ENCODE results near the gene ZNF580. TPM values are rescaled to one million over a fixed set of nuclear protein-coding genes. Genes with fewer than 3 reads are reported as not detected.

Gene ZNF580
- total RNA-seq, 2 donors from 2014 or later: 15.3 to 26.2 TPM

DNA sequence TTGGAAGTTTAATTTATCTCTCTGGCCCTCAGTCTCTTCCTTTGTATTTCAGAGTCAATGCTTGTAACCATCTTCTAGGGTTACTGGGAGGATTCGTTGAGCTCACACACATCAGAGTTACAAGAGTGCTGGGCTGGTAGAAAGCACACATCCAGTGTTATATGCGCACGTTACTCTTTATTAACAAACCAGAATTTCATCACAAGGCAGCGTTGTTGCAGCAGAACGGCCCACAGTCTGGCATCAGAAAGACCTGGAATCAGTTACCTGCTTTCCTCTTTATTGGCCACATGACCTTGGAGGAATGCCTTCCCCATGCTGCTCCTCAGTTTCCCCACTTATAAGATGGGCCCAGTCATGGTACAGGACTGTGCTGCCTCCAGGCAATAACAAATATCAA is 31.5 kb upstream of the ZNF580 start:
- Histone ChIP-seq H3K9me3 (no peaks in the 10 kb centered on the region), H3K4me3 (no peak overlapping the region), H3K27me3 (no peaks in the 10 kb centered on the region), H3K36me3 (peaks cover 26% of the 10 kb centered on the region), H3K27ac (peak overlapping the region in 1 of 2 donors; percentile 23), H3K4me1 (peaks cover 0 to 61% of the 10 kb centered on the region in 2 donors)
- TF ChIP-seq, protein P1, sequence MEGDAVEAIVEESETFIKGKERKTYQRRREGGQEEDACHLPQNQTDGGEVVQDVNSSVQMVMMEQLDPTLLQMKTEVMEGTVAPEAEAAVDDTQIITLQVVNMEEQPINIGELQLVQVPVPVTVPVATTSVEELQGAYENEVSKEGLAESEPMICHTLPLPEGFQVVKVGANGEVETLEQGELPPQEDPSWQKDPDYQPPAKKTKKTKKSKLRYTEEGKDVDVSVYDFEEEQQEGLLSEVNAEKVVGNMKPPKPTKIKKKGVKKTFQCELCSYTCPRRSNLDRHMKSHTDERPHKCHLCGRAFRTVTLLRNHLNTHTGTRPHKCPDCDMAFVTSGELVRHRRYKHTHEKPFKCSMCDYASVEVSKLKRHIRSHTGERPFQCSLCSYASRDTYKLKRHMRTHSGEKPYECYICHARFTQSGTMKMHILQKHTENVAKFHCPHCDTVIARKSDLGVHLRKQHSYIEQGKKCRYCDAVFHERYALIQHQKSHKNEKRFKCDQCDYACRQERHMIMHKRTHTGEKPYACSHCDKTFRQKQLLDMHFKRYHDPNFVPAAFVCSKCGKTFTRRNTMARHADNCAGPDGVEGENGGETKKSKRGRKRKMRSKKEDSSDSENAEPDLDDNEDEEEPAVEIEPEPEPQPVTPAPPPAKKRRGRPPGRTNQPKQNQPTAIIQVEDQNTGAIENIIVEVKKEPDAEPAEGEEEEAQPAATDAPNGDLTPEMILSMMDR (IDR thresholded peaks at IDR 0.05): no peak
- DNase-seq (ENCODE audit: low spot score): no peak

DNA sequence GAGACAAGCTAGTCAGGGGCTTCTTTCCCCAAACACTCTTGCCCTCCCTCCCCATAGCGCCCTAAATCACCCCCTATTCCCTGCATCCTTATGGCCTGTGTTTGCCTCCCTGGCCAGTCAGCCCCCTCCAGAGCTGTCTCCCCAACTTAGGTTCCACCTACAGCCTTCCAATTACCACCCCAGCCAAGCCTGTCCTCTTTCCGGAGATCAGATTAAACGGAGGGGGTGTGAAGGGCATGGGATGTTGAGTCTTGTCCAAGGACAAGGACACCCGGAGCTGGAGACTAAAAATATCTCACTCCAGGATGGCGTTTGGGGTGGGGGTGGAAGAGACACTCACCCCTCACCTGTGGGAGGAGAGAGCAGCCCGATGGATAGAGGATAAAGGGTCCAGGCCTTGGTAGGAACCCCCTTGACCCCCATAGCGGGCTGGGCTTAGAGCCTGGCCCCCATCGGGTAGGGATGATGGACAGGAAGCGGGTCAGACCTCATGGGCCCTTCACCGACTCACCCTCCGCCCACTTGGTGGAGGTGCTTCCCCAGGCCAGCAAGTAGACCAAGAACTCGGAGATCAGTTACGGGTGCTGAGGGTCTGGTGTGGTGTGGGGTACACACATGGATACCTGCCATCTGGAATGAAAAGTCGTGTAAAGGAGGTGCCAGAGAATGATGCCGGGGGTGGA is 29.4 kb upstream of the ZNF580 start:
- TF ChIP-seq, protein P1 (IDR thresholded peaks at IDR 0.05): no peak
- H3K27me3 ChIP-seq: no peaks in the 10 kb centered on the region
- peaks cover 0 to 48% of the 10 kb centered on the region in 2 donors for H3K4me1 ChIP-seq
- H3K27ac ChIP-seq: peak overlapping the region; percentile 68 to 92
- DNase-seq (ENCODE audit: low spot score): no peak
- H3K4me3 ChIP-seq: peak overlapping the region in 1 of 2 donors; percentile 11
- no peaks in the 10 kb centered on the region for H3K9me3 ChIP-seq
- H3K36me3 ChIP-seq: peaks cover 38% of the 10 kb centered on the region

DNA sequence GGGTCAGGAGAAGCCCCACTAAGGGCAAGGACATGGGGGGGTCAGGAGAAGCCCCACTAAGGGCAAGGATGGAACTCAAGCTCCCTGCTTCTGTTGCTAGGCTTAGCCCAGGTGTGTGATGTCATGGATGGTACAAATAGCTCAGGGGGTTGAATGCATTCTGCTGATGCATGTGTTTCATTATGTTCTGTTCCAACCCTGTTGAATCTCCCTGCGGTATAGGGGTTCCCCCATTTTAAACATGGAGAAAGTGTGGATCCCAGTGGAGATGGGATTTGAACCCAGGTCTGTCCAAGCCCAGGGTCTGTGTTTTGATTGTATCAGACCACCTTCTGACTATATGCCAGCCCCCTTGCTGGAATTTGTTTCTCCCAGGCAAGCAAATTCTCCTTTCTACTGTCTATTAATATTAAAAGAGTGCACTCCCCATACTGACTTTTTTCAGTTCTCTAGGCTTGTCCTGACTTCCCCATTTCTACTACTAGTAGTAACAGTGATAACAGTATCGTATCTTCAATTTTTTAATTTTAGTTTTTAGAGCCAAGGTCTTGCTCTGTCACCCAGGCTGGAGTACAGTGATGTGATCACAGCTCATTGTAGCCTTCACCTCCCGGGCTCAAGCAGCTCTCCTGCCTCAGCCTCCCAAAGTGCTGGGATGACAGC is 28.7 kb upstream of the ZNF580 start:
- Histone ChIP-seq H3K4me3 (no peak overlapping the region), H3K4me1 (peaks cover 0 to 41% of the 10 kb centered on the region in 2 donors), H3K36me3 (peaks cover 38% of the 10 kb centered on the region)

DNA sequence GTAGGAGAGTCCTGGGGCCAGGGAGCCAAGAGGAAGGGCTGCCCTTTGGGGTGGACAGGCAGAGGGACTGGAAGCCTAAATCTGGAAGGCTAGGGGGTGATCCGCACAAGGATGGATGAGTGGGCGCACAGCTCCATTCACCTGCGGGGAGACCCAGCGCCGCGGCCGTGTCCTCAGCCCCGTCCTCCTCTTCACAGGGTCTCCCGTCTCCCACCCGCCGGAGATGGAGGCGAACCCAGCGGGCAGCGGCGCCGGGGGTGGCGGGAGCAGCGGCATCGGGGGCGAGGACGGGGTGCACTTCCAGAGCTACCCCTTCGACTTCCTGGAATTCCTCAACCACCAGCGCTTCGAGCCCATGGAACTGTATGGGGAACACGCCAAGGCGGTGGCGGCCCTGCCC is 27.4 kb upstream of the ZNF580 start:
- Histone ChIP-seq H3K4me3 (no peak overlapping the region), H3K9me3 (no peaks in the 10 kb centered on the region), H3K27me3 (no peaks in the 10 kb centered on the region), H3K36me3 (peaks cover 48% of the 10 kb centered on the region), H3K4me1 (peaks cover 0 to 40% of the 10 kb centered on the region in 2 donors), H3K27ac (peak overlapping the region; percentile 68 to 92)
- TF ChIP-seq, protein P1 (IDR thresholded peaks at IDR 0.05): no peak
- DNase-seq (ENCODE audit: low spot score): no peak

More for the DNA sequence above, 28.7 kb upstream of the ZNF580 start:
- peak overlapping the region; percentile 68 to 92 for H3K27ac ChIP-seq
- H3K27me3 ChIP-seq: no peaks in the 10 kb centered on the region
- TF ChIP-seq, protein P1 (IDR thresholded peaks at IDR 0.05): no peak
- no peaks in the 10 kb centered on the region for H3K9me3 ChIP-seq
- DNase-seq (ENCODE audit: low spot score): no peak

DNA sequence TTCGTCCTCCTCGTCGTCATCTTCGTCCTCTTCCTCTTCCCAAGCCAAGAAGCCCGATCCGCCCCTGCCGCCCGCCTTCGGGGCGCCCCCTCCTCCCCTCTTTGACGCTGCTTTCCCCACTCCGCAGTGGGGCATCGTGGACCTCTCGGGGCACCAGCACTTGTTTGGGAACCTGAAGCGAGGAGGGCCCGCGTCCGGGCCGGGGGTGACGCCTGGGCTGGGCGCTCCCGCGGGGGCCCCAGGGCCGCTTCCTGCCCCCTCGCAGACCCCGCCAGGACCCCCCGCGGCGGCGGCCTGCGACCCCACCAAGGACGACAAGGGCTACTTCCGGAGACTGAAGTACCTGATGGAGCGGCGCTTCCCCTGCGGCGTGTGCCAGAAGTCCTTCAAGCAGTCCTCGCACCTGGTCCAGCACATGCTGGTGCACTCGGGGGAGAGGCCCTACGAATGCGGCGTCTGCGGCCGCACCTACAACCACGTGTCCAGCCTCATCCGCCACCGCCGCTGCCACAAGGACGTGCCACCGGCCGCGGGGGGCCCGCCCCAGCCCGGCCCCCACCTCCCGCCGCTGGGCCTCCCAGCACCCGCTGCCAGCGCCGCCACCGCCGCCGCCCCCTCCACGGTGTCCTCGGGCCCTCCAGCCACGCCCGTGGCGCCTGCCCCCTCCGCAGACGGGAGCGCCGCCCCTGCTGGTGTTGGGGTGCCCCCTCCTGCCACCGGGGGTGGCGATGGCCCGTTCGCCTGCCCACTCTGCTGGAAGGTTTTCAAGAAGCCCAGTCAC is 26.7 kb upstream of the ZNF580 start:
- Histone ChIP-seq H3K9me3 (no peaks in the 10 kb centered on the region), H3K27ac (no peak overlapping the region), H3K4me1 (peaks cover 0 to 36% of the 10 kb centered on the region in 2 donors), H3K36me3 (peaks cover 47% of the 10 kb centered on the region), H3K4me3 (no peak overlapping the region), H3K27me3 (no peaks in the 10 kb centered on the region)
- no peak for DNase-seq (ENCODE audit: low spot score)
- TF ChIP-seq, protein P1 (IDR thresholded peaks at IDR 0.05): no peak

All from right atrium auricular region (tissue), 2 donors.